Activated T-helper 9 cell treated with anti-CD3 and anti-CD28 coated beads, Interleukin-2, amount 50 U/mL, for 16 hours (primary cell): Measurements from ENCODE around the gene UPK3A.

Experiments
- DNase-seq: peaks from one replicate; pipeline ENCODE4 v3.0.0-alpha.2; 2020; ENCODE audit warnings: low read depth

UPK3A gene

DNA sequence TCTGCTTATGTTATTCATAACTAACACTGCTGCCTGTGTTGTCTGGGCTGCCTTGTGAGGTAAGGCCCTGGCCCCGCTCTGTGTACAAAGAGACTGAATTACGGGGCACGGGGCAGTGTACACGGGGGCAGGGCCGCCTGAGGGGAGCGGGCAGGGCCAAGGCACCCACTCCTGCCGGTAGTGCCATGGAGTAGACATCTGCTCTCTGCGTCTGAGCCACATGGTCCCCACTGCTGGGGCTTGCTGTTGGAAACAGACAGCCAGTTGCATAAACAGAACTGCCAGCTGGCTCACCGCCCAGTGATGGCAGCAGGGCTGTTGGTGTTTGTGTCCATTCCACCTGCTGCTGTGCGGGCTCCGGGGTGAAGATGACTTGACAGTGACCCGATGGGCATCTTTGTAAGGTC is 44.8 kb downstream of the UPK3A start:
- no peak for DNase-seq

DNA sequence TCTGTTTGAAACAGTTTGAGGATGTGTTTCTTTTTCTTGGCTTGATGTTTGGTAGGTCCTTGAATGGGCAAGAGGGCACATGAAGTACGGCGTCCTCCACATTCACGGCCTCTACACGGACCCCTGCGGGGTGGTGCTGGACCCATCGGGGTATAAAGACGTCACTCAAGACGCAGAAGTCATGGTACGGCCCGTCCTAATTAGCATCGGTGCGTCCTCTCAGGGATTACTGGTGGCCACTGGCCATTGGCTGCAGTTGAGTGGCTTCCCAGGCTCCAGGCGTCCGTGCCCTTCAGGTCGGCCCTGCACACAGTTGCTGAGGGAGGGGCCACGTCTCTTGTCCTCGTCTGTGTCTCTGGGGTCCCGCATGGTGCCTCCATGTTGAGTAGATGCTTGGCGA is 45.8 kb downstream of the UPK3A start:
- DNase-seq = no peak

DNA sequence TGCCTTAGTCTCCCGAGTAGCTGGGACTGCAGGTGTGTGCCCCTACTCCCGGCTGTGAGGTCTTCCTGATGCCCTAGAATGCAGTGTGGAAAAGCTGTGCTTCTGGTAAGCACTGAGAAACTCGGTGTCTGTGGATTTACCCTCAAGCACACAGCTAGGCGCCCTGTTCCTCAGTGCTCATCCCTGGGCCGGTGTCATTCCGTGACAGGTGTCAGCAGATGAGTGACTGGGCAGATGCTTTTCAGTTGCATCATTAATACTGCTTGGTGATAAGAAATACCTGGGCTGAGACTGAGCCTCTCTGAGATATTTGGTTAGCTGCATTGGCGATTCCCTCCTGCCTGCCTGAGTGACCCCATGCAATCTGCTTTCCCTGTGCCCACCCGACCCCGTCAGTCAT is 46.7 kb downstream of the UPK3A start:
- DNase-seq = no peak

DNA sequence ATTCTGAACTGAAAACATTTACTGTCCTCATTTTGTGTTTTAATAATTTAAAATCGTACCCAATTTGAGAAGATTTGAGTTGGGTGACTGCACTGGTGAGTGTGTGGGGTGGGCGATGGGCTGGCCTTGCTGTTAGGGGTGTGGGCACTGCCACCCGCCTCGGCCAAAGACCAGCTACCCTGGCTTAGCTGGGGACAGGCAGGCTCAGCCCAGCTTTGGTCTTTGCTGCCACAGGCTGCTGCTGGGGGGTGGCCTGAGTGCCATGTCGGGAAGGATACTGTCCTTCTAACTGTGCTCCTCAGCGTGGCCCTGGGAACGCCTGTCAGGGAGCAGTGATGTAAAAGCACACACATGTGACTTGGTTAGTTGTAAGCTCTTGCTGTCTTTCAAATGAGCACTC is 47.3 kb downstream of the UPK3A start:
- DNase-seq = no peak

DNA sequence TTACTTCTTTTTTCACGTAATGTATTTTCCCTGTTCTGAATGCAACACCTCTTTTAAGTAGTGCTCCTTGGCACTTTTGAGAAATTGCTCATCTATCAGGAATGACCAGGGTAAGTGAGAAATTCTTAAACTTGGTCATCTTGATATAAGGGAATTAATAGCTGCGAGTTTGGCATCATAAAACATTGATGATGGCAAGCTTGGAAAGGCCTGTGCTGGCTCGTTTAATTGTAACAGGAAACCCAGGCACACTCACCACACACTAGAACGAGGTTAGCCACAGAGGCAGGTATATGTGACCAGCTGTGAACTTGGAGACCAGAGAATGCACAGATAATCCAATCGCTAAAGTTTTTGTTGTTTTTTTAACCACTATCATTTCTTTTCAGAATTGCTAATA is 49.3 kb downstream of the UPK3A start:
- no peak for DNase-seq

DNA sequence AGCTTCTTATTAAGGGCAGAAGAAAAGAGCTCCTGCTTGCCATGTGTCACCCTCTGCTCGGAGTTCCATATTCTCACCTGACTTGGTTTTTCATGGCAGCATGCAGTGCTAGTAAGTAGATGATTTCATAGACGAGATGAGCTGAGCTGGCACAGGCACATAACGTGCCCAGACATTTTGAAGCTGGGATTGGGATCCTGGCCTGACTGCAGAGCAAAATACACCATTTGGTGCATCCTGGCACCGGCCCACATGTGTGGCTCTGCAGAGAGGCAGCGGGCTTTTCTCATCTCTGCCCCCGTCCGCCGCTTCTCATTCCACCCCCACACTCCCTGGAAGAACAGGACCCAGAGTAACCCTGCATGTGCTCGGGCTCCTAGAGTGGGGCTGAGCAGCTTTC is 49.8 kb downstream of the UPK3A start:
- DNase-seq = no peak

DNA sequence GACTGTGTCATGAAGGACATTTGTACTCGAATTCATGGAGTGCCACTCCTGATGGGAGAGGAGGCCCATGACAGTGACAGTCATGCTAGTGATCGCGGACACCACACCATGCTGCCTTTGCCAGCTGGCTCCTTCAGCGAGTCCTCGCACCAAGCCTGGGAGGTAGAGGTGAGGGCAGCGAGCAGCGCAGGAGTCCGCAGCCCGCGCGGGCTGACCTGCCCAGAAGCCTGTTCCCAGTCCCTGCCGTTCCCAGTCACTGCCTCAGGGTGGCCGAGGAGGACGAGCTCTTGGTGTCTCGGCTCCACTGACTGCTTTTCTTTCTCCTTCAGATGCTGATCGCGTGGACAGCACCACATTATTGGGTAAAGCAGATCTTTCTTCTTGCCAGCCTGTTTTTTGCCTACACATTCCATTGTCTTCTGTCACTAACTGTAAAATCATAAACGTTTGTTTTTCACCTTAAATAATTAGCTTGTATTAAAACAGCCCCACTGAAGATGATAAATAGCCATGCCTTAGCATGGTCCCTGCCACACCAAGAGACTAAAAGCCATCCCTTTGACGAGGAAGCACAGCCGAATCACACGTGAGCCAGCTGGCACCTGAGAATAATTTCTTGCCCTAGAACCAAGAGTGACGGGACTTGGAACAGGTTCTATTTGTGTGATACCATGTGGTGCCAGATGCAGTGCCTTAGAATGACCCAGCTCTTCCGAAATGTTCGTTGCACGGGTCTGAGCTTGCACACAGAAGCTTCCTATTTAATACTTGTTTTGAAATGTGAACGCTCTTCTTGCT is 50.5 kb downstream of the UPK3A start:
- DNase-seq = no peak

DNA sequence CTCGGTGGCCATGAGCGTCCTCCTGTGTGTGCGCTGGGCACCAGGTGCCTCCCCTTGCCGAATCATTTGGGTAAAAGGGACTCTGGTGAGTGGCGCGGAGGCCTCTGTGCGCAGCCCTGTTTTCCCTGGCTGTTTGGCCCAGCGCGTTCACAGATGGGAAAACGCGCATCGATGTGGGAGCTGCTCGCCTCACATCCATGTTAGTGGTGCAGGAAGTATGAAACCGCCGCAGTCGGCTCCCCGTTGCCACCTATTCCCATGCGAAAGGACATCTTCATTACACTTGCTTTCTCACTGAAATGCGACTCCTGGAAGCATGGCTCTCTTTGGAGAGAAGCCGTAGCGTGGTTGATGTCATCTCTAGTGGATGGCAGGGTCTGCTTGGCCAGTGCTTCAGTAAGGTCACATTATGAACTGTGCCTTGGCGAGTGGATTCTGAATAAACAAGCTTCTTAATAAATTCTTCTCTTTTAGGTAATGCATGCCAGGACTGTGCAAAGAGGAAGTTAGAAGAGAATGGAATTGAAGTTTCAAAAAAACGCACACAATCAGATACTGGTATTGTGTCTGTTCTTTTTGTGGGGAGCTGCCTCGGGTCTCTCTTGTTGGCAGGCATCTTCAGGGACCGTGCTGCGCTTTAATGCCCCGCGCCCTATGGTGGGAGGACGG is 51.2 kb downstream of the UPK3A start:
- DNase-seq = no peak

DNA sequence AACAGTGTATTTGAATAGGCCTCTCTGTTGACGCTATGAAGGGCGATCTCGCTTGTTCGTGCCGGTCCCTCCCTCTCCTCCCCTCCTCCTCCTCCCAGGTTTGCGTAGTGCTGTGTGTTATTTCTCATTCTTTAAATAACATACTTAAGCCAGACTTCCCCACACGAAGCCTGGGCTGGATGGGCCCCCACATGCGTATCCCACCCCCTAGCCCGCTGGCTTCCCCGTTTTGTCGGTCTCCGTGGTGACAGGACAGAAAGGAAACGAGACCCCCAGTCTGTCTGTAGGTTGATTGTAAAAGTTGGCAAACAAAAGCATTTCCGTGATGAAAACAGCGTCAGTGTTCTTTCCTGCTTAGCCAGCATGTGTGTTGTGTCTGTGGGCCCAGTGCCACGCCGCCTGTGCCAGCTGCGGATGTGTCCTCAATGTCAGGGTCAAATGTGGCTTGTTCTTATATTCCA is 52.3 kb downstream of the UPK3A start:
- DNase-seq = no peak

DNA sequence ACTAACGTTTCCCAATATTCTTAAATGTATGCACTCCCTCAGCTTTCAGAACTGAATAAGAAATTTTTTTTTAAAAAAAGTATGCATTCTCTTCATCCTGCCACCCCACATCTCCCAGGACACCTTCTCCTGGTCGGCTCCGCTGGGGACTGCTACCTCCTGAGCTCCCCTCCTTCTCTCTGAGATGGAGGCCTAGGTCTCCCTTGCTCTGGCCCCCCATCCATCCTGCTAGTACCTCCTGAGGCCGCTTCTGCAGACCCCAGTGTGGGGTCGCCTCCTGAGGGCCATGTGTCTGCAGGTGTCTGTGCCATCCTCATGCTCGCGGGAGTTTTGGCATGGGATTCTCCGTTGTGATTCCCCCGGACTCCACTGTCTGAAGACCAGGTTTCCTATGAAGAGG is 52.8 kb downstream of the UPK3A start:
- DNase-seq = no peak

DNA sequence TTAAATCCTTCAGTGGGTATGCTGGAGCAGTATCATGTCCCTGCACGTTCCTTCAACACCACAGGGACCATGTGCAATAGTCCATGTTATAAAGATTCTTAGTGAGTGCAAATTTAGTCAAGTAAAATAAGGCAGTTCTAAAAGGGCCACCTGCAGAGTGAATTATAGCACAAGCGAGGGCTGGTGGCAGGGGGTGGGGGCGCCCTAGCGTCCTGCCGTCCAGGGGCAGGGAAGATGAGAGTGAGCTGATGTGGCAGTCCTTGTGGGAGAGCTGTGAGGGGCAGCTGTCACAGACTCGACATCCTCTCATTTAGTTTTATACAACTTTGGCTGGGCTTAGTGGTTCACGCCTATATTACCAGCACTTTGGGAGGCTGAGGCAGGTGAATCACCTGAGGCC is 54.0 kb downstream of the UPK3A start:
- no peak for DNase-seq

DNA sequence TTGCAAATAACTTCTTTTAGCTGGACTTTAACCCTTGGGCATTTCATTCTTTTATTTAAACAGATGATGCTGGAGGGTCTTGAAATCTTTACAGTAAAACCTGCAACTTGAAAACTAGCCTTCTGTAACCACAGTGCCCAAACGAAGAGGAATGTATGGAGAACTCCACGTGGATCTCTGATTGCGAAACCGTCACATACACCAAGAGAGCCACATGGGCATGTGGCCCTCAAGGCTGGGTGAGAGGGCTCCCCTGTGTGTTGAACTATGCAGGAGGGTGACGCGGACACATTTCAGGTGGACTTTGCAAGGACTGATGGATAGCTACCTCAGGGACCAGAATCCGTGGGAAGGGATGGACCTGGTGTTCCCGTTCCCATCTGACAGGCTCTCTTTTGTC is 55.6 kb downstream of the UPK3A start:
- DNase-seq = no peak

DNA sequence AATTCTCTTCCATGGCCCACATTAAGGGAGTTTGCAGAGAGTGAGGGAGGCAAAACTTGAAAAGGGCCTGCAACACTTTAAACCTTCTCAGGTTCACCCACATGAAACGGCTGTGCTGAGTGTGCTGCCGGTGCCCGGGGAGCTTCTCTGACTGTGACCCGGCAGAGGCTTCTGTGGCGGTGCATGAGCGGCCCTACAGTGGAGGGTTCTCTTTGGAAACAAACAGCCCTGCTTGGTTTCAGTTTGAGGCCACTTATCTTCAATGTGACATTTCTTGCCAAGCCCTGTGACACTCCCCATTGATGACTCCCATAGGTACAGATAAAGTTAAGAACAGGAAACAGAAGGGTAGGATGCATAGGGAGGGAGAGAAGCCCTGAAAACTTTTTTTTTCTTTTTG is 56.7 kb downstream of the UPK3A start:
- no peak for DNase-seq

DNA sequence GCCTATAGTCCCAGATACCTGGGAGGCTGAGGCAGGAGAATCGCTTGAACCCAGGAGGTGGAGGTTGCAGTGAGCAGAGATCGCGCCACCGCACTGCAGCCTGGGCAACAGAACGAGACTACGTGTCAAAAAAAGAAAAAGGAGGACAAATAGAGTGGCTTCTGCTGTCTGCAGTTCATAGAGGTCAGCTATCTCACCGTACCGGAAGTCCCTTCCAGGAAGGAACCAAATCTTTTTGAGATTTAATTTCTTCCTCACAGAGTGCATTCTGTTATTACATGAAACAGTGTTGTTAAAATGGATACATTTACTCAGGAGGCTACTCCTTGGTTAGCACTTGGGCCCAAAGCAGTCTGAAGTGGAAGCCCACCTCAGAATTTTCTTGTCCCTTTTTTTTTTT is 58.4 kb downstream of the UPK3A start:
- no peak for DNase-seq

DNA sequence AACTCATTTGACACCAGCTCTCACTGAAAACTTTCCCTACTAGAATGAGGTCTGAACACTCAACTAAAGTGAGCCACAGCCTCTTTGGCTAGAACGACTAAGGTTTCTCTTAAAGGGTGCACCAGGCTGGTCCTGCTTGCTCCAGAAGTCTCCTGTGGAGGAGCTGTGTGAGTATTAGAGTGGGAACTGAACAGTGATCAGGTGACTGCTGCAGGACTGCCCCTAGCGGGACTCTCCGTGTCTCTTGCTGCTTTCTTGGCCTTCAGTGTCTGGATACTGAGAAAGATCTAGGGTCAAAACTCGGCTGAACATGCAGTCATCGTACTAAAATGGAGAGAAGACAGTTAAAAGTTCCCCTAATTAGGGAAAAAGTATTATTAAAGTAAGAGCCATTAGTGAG is 59.6 kb downstream of the UPK3A start:
- no peak for DNase-seq
